GM19324 (cell line): ENCODE results near the gene PFN1.
"Not testable (repeated sequence)": the region's sequence is repeated elsewhere in the genome, so short reads cannot be mapped to it uniquely, and the experiment has no call there.

Source experiments
- ATAC-seq: cut with Tn5 transposase; IDR thresholded peaks from one replicate; pipeline ENCODE4 v1.9.1; 2021; ENCODE audit warnings: mild to moderate bottlenecking, moderate library complexity; ENCODE audit not compliant: unreplicated experiment, low FRiP score

PFN1 gene

DNA sequence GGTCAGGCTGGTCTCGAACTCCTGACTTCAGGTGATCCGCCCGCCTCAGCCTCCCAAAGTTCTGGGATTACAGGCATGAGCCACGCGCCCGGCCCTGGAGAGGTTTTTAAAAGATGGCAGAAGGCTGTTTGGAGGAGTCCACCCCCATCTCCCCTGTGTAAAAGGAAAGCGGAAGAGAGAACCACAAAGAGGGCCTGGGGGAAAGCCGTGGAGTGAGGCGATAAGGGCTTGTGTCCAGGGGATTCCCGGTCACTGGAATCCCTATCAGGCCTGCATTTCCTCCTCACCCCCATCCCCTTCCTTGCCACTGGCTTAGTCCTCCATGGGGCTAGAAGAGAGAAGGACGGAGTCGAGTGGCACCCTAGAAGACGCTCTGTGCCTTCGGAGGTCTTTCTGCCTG is 16.4 kb downstream of the PFN1 start, which contains the start of gene GP1BA:
GP1BA (plus strand) TSS at position 315 of the 400 bp plus-strand sequence. CDS start 328 bp downstream, outside the sequence.
- no peak for ATAC-seq

DNA sequence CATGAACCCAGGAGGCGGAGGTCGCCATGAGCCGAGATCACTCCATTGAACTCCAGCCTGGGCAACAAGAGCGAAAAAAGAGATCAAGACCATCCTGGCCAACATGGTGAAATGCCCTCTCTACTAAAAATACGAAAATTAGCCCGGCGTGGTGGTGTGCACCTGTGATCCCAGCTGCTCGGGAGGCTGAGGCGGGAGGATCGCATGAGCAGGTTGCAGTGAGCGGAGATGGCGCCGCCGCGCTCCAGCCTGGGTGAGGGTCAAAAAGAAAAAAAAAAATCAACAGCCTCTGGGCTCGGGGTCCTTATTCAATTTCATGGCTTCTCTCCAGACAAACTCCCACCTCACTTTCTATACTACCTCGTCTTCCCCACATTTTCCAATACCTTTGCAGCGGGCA is 19.4 kb downstream of the PFN1 start:
- no peak for ATAC-seq

DNA sequence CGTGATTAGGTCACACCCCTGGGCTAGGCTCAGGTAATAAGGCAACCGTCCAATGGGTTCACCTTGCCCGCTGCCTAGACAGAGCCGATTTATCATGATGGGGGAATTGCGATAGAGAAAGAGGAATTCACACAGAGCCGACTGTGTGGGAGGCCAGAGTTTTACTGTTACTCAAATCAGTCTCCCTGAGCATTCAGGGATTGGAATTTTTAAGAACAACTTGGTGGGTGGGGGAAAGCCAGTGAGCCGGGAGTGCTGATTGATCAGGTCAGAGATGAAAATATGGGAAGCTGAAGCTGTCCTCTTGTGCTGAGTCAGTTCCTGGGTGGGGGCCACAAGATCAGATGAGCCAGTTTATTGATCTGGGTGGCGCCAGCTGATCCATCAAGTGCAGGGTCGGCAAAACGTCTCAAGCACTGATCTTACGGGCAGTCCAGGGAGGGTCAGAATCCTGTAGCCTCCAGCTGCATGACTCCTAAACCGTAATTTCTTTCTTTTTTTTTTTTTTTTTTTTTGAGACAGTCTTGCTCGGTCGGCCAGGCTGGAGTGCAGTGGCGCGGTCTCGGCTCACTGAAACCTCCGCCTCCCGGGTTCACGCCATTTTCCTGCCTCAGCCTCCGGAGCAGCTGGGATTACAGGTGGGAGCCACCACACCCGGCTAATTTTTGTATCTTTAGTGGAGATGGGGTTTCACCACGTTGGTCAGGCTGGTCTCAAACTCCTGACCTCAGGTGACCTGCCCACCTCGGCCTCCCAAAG is 21.6 kb downstream of the PFN1 start:
- not testable (repeated sequence) for ATAC-seq

DNA sequence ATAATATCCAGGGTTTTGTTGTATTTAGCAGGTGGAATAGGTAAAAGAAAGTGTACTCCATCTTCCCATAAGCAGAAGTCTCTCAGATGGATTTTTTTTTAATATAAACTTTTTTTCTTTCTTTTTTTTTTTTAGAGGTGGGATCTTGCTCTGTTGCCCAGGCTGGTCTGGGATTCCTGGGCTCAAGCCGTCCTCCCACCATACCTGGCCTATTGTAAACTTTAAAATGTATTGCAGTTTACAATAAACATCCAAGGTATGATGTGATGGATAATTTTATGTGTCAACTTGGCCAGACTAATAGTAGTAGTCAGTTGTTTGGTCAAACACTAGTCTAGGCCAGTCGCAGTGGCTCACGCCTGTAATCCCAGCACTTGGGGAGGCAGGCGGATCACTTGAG is 27.0 kb downstream of the PFN1 start:
- no peak for ATAC-seq

DNA sequence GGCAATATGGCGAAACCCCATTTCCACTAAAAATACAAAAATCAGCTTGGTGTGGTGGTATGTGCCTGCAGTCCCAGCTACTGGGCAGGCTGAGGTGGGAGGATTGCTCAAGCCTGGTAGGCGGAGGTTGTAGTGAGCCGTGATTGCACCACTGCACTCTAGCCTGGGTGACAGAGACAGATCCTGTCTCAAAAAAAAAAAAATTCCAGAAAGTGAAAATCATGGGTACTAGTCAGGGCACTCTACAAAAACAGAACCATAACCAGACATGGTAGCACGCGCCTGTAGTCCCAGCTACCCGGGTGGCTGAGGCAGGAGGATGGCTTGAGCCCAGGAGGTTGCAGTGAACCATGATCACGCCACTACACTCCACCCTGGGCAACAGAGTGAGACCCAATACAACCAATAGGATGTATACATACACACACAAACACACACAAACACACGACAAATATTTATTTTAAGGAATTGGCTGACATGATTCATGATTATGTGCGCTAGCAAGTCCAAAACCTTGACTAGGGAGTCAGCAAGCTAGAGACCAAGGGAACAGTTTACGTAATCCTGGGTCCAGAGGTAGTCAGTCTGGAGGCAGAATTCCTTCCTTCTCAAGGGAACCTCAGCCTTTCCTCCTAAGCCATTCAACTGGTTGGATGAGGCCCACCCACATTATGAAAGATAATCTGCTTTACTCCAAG is 27.8 kb downstream of the PFN1 start:
- no peak for ATAC-seq

DNA sequence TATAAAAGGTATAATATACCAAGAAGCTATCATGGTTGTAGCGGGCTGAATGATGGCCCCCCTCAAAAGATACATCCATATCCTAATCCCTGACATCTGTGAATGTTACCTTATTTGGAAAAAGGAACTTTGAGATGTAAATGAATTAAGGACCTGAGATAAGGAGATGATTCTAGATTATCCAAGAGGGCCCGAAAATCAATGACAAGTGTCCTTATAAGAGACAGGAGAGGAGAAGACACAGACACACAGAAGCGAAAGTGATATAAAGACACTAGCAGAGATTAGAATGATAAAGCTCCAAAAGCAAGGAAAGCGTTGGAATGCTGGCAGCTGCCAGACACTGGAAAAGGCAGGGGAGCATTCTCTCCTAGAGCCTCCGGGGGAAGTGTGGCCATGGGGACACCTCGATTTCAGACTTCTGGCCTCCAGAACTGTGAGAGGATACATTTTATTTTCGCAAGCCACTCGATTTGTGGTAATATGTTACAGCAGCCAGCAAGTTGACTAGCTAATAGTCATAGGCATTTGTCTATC is 28.8 kb downstream of the PFN1 start:
- ATAC-seq = no peak

DNA sequence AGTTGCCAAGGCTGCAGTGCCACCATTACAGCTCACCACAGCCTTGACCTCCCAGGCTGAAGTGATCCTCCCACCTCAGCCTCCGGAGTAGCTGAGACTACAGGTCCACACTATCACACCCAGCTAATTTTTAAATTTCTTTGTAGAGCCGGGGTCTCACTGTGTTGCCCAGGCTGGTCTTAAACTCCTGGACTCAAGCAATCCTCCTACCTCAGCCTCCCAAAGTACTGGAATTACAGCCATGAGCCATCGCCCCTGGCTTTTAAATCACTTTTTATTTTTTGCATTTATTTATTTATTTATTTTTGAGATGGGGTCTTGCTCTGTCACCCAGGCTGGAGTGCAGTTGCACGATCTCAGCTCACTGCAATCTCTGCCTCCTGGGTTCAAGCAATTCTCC is 33.8 kb downstream of the PFN1 start:
- ATAC-seq = not testable (repeated sequence)

DNA sequence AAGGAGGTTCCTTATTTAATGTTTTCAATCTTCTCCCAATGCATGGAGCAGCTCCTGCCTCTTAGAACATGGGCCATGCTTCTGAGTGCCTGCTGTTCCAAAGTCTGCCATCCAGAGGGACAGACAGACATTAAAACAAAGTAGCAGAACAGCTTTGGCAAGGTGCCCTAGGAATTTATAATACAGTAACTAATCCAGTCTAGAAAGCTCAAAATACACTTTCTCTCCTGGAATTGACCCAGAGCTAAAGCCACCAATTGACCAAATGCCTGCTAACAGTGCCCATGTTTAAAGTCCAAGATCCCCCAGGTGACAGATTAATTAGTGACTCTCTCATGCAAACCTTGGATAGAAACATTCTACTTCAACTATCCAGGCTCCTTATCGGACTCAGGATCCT is 34.3 kb downstream of the PFN1 start:
- no peak for ATAC-seq

DNA sequence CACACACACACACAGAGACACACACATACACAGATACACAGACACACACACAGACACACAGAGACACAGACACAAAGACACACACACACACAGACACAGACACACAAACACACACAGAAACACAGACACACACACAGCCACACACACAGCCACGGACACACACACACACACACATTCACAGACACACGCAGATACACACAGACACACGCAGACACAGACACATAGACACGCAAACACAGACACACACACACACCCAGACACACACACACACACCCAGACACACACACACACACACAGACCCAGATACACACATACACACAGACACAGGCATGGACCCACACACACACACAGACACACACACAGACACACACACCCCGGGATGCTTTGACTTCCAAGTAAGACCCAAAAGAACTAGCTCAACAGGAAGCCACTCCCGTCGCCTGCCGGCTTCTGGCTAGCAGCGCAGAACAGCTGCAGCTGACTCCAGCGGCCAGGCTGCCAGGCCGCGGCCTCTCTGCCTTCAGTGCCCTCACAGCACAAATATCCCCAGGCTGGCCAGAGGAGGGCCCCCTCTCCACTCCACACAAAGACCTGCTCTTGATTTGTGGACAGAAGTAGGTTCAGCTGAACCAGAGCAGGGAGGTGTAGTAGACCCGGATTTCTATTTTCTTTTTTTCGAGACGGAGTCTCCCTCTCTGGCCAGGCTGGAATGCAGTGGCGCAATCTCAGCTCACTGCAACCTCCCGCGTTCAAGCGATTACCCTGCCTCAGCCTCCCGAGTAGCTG is 39.4 kb downstream of the PFN1 start:
- ATAC-seq = no peak

DNA sequence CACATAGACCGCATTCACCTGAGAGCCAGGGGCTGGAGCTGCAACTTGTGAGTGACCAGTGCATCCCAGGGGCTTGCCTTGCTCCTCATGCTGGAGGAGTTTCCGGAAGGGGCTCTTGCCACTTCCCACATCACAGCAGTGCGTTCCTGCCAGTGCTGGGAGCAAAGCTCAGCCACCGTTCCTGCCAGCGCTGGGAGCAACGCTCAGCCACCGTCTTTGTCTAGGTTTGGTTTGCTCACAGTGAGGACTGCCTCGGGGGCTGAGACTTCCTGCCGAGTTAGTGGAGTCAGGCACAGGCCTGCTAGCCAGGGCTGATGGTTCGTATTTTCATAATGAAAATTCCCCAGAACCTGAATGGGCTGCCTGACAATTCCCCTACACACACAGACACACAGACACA is 40.0 kb downstream of the PFN1 start:
- ATAC-seq = no peak

DNA sequence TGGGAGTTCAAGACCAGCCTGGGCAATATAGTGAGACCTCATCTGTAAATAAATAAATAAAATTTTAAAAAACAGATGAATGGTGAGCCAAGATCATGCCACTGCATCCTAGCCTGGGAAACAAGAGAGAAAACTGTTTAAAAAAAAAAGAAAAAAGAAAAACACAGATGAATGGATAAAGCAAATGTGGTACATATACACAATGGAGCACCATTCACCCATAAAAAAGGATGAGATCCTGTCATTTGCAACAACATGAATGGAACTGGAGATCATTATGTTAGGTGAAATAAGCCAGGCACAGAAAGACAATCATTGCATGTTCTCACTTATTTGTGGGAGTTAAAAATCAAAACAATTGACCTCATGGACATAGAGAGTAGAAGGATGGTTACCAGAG is 41.7 kb downstream of the PFN1 start:
- ATAC-seq = not testable (repeated sequence)

DNA sequence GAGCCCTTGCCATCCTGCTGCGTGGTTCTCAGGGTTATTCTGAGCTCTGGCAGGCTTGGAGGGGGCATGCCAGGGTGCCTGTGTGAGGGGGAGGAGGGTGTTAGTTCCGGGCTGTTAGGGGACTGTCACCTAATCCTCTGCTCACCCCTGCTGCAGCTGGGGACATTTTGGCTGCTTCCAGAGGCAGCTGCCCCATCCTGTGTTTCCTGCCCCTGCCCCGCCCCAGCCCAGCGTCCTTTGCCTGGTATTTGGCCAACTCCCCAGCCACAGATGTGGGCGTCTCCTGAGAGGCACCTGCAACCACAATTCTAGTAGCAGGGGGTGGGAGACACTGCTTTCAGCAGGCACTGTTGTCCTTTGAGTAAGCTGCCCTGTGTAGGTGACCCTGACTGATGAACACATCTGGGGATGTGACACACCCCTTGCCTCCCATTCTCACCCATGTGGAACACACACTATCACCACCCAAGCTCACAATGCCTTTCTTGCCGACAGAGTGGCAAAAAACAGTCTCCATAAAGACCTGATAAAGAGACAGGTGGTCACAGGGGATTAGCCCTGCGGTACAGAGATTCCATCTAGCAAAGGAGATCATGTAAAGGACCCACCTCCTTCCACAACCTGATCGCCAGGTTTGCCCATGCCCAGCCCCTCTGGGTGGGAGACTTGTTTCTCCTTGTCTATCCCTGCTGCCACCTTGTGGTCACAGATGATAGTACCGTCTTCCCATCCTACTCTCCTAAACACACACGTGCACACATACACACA is 45.1 kb downstream of the PFN1 start, which contains the start of gene CHRNE:
CHRNE (minus strand) TSS at position 48 of the 768 bp plus-strand sequence; CDS start at position 13, 35 bp downstream.
- no peak for ATAC-seq

DNA sequence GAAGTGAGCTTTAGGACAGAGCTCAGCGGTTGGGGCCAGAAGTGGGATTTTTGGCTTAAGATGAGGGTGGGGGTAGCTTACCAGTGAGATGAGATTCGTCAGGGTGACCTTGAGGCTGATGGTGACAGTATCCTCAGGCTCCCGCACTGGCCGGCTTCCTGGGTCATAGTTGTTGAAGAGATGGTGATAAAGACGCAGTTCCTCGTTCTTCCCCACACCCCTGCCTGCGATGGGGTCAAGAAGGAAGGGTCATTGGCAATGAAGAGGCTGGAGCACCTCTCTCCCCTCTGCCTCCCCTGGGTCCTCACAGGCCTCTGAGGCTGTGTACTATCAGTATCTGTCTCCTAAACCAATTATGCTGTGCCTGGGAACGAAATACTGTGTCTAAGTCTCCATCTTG is 45.8 kb downstream of the PFN1 start:
- no peak for ATAC-seq

DNA sequence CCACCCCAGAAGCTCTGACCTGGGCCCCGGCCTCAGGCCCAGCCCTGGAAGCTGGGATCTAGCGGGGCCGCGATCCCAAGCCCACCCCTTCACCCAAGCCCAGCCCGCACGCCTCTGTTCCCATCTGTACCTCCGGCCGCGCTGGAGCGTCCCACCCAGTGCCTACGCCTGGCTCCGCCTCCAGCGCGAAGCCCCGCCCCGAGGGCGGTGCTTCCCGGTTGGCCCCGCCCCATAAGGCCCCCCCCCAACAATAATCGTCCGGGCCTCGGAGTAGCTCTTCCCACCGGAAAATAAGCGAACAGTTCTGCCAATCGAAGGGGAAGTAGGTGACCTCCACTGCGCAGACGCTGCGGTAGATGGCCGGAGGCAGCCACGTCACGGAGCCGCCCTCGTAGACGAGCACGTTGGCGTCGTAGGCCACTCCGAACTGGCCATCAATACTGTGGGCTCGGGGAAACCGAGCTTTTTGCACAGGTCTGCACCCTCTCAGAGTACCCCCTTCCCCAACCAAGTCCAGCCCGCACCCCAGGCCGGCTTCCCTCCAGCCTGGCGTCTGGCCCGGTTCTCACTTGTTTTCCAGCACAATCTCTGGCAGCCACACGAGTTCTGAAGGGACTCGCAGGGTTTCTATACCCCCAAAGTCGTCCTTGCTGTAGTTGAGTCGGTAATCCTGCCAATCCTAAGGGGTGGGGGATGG is 46.5 kb downstream of the PFN1 start:
- no peak for ATAC-seq

DNA sequence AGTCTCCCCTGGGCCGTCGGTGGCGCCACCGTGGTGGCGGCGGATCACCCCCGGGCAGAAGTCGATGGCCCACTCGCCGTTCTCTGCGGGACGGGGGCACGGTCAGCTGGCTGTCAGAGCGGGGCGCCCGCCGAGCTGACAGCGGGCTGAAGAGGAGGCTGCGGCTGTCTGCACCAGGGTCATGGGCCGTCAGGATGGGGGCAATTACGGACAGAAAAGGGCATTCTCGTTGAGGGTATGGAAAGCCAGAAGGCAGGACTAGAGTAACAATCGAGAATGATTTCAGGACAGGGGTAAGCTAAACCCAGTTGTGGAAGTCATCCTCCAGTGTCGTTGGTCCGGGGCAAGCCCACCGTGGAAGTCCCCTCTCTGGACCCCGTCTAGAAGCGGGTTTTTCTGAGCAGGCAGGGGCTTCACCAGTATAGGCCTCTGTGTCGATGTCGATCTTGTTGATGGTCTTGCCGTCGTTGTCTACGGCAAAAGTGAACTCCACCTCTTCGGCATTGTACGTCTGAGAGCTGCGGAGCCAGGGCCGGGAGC is 47.2 kb downstream of the PFN1 start:
- no peak for ATAC-seq

DNA sequence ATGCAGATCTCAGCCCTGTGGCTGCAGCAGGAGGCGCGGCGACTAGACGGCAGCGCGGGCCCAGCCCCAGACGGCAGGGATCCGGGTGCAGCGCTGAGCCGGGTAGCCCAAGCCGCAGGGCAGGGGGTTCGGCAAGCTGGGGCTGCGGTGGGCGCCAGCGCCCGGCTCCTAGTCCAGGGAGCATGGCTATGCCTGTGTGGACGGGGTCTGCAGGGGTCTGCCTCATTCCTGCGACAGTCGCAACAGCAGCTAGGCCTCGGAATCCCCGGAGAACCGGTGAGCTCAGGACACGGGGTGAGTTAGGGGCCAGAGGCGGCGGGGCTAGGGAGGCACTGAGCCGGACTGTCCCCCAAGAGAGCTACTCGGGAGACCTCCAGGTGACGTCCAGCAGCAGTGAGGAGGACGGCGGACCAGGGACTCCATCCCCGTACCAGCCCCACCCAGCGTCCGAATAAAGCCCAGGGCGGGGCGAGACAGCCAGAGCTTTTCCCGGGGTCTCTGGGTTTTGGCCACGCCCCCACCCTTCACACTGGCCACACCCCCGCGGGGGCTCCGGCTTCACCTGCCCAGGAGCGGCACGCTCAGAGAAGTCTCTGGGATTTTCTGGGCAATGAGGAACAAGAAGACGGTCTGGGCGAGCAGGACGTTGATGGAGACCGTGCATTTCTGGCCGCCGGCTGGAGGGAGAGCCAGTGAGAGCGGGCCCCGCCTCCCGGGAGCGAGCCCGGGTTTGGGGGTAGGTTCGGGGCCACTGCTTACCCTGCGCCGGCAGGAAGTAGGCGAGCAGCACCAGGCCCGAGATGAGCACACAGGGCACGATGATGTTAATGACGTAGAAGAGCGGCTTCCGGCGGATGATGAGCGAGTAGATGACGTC is 47.9 kb downstream of the PFN1 start:
- ATAC-seq = no peak

DNA sequence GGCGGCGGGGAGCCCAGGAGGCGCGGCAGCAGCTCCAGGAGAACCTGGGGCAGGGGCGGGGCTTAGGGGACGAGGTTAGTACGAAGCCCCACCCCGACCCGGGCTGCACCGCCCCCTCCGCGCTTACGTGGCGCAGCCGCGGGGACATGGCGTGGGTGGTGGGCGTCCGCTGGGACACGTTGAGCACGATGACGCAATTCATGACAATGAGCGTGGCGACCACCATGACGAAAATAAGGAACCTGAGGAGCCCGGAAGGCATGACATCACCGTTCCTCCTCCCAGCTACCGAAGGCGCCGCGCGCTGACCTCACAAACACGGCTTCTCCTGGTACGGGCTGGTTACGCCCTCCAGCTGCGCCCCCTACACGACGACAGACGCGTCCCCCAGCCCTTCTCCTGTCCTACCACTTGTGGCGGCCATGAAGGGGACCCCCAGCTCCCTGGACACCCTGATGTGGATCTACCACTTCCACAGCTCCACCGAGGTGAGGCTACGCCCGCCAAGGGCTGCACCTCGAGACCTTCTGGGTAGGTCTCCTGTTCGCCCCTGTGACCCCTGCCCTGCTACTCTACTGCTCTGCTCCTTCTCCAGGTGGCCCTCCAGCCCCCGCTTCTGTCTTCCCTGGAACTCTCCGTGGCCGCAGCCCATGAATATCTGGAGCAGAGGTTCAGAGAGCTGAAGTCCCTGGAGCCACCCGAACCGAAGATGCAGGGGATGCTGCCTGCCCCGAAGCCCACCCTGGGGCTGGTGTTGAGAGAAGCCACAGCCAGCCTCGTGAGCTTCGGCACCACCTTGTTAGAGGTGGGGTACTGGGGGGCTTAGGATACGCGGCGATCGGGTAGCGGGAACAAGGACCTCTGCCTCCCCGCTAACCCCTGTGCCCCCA is 48.7 kb downstream of the PFN1 start, which contains the start of gene C17orf107:
C17orf107 (plus strand) TSS at position 196 of the 890 bp plus-strand sequence; CDS start at position 423, 227 bp downstream.
- peak; percentile 47 for ATAC-seq
